Thoracic aorta (tissue), 2 donors: ENCODE data around the gene KRT86. TPM values are rescaled to one million over a fixed set of nuclear protein-coding genes. Genes with fewer than 3 reads are reported as not detected.
"Not testable (repeated sequence)": the region's sequence is repeated elsewhere in the genome, so short reads cannot be mapped to it uniquely, and the experiment has no call there.

Experiments used
- ATAC-seq: fragments of 150-250 bp; one replicate; pipeline ENCODE4 v1.8.0; 2017; ENCODE audit warnings: low read depth; ENCODE audit not compliant: insufficient number of reproducible peaks, low FRiP score
- DNase-seq: peaks from one replicate; pipeline ENCODE4 v3.0.0-alpha.2; 2020; ENCODE audit warnings: low spot score
- H3K27ac ChIP-seq, 2 donors: fragments of 200-600 bp; sonication (generic); 1 replicate in 1 of 2; 2 replicates in 1 of 2; pipeline ENCODE4 v1.5.1; 2016; ENCODE audit warnings: mild to moderate bottlenecking in 2 of 2, moderate library complexity in 2 of 2
- H3K27me3 ChIP-seq: fragments of 200-600 bp; sonication (generic); replicated peaks from 2 replicates; pipeline ENCODE4 v1.6.0; 2016; ENCODE audit warnings: mild to moderate bottlenecking; ENCODE audit not compliant: insufficient read depth
- H3K36me3 ChIP-seq: fragments of 200-600 bp; sonication (generic); one replicate; pipeline ENCODE4 v1.5.1; 2016
- H3K4me1 ChIP-seq, 2 donors: fragments of 200-600 bp; sonication (generic); 1 replicate in 1 of 2; 2 replicates in 1 of 2; pipeline versions ENCODE4 v1.5.1 to v1.6.0; 2016; ENCODE audit warnings: low read depth in 2 of 2, mild to moderate bottlenecking in 1 of 2; ENCODE audit not compliant: control insufficient read depth in 1 of 2
- H3K4me3 ChIP-seq: fragments of 200-600 bp; sonication (generic); 2 replicates; pipeline ENCODE4 v1.5.1; 2016; ENCODE audit warnings: mild to moderate bottlenecking
- H3K9me3 ChIP-seq: fragments of 200-600 bp; sonication (generic); 2 replicates; pipeline ENCODE4 v1.5.1; 2016
- total RNA-seq, 2 donors: library from RNA; depleted of rRNA; stranded (reverse); fragments of >200 nt; gene quantifications; one replicate each; pipeline versions ENCODE4 v1.1.0 to v1.2.3, GENCODE V29; 2016
- TF ChIP-seq, protein P1 (sequence below): fragments of 200-600 bp; sonication (generic); IDR thresholded peaks from one replicate; pipeline ENCODE4 v1.5.1; 2019; ENCODE audit warnings: antibody characterized with exemption

KRT86 gene
- total RNA-seq, 2 donors from 2014 or later: 9.3 TPM; not detected in 1

- peaks cover 15 to 18% of the 10 kb centered on the region in 2 donors for H3K4me1 ChIP-seq
- H3K9me3 ChIP-seq: no peaks in the 10 kb centered on the region
- H3K27me3 ChIP-seq: no peaks in the 10 kb centered on the region
- H3K36me3 ChIP-seq: no peaks in the 10 kb centered on the region
- DNase-seq (no peak), ATAC-seq (no peak)
- H3K27ac ChIP-seq: no peak overlapping the region
- H3K4me3 ChIP-seq: no peak overlapping the region
- TF ChIP-seq, protein P1, sequence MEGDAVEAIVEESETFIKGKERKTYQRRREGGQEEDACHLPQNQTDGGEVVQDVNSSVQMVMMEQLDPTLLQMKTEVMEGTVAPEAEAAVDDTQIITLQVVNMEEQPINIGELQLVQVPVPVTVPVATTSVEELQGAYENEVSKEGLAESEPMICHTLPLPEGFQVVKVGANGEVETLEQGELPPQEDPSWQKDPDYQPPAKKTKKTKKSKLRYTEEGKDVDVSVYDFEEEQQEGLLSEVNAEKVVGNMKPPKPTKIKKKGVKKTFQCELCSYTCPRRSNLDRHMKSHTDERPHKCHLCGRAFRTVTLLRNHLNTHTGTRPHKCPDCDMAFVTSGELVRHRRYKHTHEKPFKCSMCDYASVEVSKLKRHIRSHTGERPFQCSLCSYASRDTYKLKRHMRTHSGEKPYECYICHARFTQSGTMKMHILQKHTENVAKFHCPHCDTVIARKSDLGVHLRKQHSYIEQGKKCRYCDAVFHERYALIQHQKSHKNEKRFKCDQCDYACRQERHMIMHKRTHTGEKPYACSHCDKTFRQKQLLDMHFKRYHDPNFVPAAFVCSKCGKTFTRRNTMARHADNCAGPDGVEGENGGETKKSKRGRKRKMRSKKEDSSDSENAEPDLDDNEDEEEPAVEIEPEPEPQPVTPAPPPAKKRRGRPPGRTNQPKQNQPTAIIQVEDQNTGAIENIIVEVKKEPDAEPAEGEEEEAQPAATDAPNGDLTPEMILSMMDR: no peak
Observed at GRCh38 chr12:52284562-52285171, 10.2 kb downstream of the KRT86 start.

DNA sequence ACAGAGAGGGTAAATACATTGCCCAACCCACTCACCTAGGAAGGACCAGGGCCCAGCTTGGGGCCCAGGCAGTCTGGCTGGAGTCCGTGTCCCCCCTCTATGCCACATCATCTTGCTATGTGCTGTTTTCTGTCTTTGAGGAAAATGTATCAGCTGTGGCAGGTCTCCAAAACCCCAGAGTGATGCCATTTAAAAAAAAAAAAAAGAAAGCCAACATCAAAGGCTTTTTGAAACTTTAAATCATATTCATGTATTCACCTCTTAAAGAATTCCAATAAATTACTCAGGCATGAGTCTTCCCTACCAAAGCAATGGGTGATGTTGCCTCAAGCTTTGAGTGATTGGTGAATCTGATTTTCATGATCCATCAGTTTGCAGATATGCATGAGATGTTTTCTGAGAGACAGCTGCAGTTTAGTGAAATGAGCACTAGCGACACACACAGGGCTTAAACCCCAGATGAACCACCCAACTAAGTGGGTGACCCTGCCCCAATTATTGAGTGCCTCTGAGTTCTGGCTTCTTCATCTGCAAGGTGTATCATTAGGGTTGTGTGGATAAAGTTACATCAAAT, 10.8 kb downstream of the KRT86 start:
- ATAC-seq (no peak), DNase-seq (no peak)
- H3K27ac ChIP-seq: no peak overlapping the region
- H3K4me3 ChIP-seq: no peak overlapping the region
- no peaks in the 10 kb centered on the region for H3K9me3 ChIP-seq
- H3K27me3 ChIP-seq: no peaks in the 10 kb centered on the region
- TF ChIP-seq, protein P1: no peak
- H3K36me3 ChIP-seq: no peaks in the 10 kb centered on the region
- peaks cover 11 to 13% of the 10 kb centered on the region in 2 donors for H3K4me1 ChIP-seq

DNA sequence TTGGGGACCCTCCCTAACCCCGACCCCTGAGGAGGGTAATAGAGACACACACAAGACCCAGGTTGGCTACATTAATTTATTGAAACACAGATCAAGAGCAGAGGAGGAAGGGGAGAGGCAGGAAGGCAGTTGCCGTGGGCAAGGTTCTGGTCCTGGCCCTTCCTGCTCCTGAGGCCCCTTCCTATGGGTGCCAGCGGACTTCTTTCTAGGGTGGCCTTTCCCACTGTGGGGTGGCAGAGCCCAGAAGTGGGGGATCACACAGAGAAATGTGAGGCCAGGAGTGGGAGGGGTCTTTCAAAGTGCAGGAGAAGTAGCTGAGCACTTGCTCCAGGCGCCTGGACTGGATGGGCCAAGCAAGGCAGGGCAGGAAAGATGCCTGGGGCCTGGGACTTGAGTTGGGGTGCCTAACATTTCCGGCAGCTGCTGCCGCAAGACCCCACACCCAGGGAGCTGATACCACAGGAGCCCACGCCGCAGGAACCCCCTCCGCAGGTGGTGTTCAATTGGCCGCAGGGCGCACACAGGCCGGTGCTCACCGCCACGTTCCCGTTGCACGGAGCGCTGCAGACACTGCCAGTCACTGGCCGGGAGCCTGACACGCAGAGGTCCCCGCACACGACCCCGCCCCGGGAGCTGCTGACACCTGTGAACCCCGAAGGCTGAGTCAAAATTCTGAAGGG, 11.5 kb downstream of the KRT86 start:
- DNase-seq (no peak), ATAC-seq (no peak)
- Histone ChIP-seq H3K27me3 (no peaks in the 10 kb centered on the region), H3K36me3 (no peaks in the 10 kb centered on the region), H3K4me1 (peaks cover 5% of the 10 kb centered on the region in 2 donors), H3K4me3 (no peak overlapping the region), H3K27ac (no peak overlapping the region), H3K9me3 (no peaks in the 10 kb centered on the region)
- TF ChIP-seq, protein P1: no peak

DNA sequence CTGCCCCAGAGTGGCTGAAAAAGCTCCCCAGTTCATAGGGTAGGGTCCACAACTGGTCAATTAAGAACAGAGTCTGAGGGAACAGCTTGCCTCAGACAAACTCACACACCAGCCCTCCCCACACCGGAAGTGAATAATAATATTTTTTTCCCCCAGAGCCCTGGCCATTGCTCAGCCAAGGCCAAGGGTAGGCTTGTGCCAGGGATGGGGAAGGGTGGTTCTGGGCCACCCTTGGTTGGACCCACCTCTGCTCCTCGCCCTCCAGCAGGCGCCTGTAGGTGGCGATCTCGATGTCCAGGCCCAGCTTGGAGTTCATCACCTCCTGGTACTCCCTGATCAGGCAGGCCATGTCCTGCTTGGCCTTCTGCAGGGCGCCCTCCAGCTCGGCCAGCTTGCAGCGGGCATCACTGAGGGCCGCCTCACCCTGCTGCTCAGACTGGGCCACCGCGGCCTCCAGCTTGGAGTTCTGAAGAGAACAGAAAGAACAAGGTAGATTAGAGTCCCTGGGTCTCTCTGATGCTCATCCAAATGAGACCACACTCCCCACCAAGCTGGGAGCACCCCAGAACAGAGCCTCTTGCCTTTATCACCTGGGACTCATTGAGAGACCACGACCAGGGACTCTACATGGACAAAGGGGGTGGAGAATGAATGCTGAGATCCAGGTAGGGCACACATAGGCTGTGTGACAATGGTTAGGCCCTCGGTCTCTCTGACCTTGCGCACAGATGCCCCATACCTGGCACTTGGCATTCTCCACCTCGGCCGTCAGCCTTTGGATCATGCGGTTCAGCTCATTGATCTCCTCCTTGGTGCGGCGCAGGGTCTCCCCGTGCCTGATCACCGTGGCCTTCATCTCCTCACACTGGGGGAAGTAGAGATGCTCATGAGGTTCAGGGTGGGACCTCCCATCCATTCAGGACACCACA, 12.7 kb downstream of the KRT86 start:
- not testable (repeated sequence) for H3K36me3 ChIP-seq, H3K27me3 ChIP-seq, H3K27ac ChIP-seq, H3K4me1 ChIP-seq, DNase-seq, H3K9me3 ChIP-seq, ATAC-seq, H3K4me3 ChIP-seq

DNA sequence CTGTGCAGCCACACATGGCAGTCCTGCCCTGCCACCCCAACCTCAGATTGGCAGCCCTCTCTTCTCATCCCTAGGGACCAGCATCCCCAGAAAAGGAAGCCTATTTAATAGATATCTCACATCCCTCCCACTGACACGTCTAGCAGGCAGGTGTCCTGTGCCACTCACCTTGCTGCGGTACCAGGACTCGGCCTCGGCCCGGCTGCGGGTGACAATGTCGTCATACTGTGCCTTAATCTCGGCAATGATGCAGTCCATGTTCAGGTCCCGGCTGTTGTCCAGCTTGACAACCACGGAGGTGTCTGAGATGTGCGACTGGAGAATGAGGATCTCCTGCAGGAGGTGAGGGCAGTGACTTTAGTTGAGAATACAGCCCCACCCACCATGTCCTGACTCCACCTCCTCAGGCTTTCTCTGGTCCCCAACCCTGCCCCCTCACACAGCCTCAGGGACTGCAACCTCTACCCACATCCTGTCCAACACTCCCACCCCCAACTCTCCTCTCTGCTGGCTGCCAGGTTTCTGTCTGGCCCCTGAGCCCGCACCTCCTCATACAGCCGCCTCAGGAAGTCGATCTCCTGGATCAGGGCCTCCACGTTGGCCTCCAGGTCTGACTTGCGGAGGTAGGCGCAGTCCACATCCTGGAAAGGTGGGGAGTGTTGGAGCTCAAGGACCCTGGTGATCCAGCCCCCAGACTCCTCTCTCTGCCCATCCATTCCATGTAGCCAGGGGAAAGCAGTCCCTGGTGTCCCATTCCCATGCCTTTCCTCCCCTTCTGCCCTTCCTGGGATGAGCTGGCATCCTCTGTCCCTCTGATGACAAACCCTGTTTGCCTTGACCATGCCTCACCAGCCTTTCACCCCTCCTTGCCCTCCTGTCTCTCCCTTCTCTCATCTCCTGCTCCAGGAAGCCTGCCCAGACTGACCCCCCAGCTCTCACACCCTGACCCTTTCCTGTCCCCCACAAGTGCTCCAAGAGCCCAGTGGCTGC, 13.7 kb downstream of the KRT86 start:
- not testable (repeated sequence) for ATAC-seq, H3K9me3 ChIP-seq, H3K4me1 ChIP-seq, H3K4me3 ChIP-seq, DNase-seq, H3K36me3 ChIP-seq, H3K27ac ChIP-seq, H3K27me3 ChIP-seq

DNA sequence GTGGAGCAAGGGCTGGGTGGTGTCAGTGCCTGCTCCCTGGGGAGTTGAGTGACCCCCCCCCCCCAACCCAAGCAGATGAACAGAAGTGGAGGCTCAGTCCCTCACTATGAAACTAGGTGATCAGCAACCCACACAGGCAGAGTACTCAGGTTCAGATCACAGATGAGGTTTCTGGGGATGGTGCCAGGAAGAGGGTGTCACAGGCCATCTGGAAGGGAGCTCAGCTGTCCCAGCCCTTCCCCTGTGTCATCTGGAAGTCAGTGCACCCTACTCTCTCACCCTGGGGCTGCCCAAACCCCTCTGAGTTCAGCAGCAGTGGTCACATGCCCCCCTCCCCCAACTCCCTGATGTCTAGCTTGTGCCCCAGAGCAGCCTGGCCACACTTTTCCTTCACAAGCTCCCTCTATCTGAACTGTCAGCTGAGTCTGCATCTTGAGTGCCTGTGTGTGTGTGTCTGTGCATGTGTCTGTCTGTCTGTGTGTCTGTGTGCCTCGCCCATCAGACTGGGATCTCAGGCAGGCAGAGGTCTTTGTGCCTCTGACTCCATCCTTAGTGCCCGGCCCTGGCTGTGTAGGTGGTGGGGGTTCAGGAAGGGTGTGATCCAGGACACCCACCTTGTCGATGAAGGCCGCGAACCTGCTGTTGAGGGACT, 16.2 kb downstream of the KRT86 start:
- H3K27ac ChIP-seq, H3K9me3 ChIP-seq, H3K4me1 ChIP-seq, H3K4me3 ChIP-seq, H3K27me3 ChIP-seq, ATAC-seq, H3K36me3 ChIP-seq, DNase-seq: not testable (repeated sequence)
